Heart right ventricle (tissue), 16 donors: ENCODE results near the gene SPOCD1. TPM values are rescaled to one million over a fixed set of nuclear protein-coding genes. Genes with fewer than 3 reads are reported as not detected.

Experiments used
- ATAC-seq, 8 donors: fragments of 200-7000 bp; cut with Tn5 transposase; one replicate each; pipeline ENCODE4 v1.9.1; 2020; ENCODE audit warnings: mild to moderate bottlenecking in 8 of 8, moderate library complexity in 8 of 8, moderate number of reproducible peaks in 1 of 8
- DNase-seq, 2 donors: peaks; one replicate each; pipeline ENCODE4 v3.0.0-alpha.2; 2020
- H3K27ac ChIP-seq, 10 donors: fragments of 200-600 bp; sonication (generic) in 2 of 10; one replicate each; pipeline versions ENCODE4 v1.5.0 to v1.8.0; 2020 to 2022; ENCODE audit warnings: mild to moderate bottlenecking in 3 of 10
- H3K27me3 ChIP-seq, 7 donors: fragments of 200-600 bp; one replicate each; pipeline ENCODE4 v1.8.0; 2021 to 2022; ENCODE audit warnings: mild to moderate bottlenecking in 2 of 7
- H3K36me3 ChIP-seq, 9 donors: fragments of 200-600 bp; sonication (generic) in 1 of 9; one replicate each; pipeline versions ENCODE4 v1.5.0 to v1.8.0; 2020 to 2022; ENCODE audit warnings: mild to moderate bottlenecking in 2 of 9
- H3K4me1 ChIP-seq, 9 donors: fragments of 200-600 bp; sonication (generic) in 1 of 9; one replicate each; pipeline versions ENCODE4 v1.5.0 to v1.8.0; 2020 to 2022; ENCODE audit warnings: mild to moderate bottlenecking in 4 of 9
- H3K4me3 ChIP-seq, 10 donors: fragments of 200-600 bp; sonication (generic) in 2 of 10; one replicate each; pipeline versions ENCODE4 v1.5.0 to v1.8.0; 2020 to 2022; ENCODE audit warnings: mild to moderate bottlenecking in 7 of 10, moderate library complexity in 2 of 10
- H3K9me3 ChIP-seq, 11 donors: fragments of 200-600 bp in 10 of 11; sonication (generic) in 2 of 11; one replicate each; pipeline versions ENCODE4 v1.5.0 to v1.8.0; 2013 to 2022; ENCODE audit warnings: mild to moderate bottlenecking in 2 of 11, control low read depth in 1 of 11, moderate library complexity in 1 of 11
- CTCF ChIP-seq, 9 donors: fragments of 200-600 bp; sonication (generic) in 2 of 9; IDR thresholded peaks; one replicate each; pipeline versions ENCODE4 v1.5.0 to v1.8.0; 2021 to 2022; ENCODE audit warnings: antibody characterized with exemption in 9 of 9, mild to moderate bottlenecking in 5 of 9, moderate library complexity in 1 of 9
- WGBS, 2 donors: extraction: QIAGEN DNeasy Blood & Tissue Kit; methylation state at CpG; one replicate each; pipeline ENCODE4 v1.1.7; 2013; ENCODE audit warnings: inconsistent platforms in 1 of 2; 5-methylcytosine and 5-hydroxymethylcytosine counted together
- intact Hi-C, 10 donors: fragments of 100-400 bp; cut with DNase I; formaldehyde crosslinking; loops; one replicate each; pipeline versions ENCODE4 v1.11.1 to v1.14.2; 2022
- polyA plus RNA-seq, 2 donors: library from polyadenylated mRNA; stranded (reverse); fragments of 200-250 nt; gene quantifications; one replicate each; pipeline ENCODE4 v1.2.3, GENCODE V29; 2013
- total RNA-seq, 10 donors: library from RNA; stranded (reverse); fragmentation: NEBNext Ultra II Directional in 3 of 10; extraction: Animal tissue kit (Norgen Biotek cat#: 25700) in 3 of 10; gene quantifications; one replicate each; pipeline versions ENCODE4 v1.2.1 to v1.2.4, GENCODE V29; 2021 to 2023
- donor health status: Arrhythmogenic right ventricular cardiomyopathy.
- donor health status: ischemic (EF 13 %, LVEDD 7.1; RV severe dilation, severe dysfunction).
- donor health status: healthy with polysubstance abuse.
- donor health status: DM: no; HTN: yes; CAD: no.
- donor health status: DM: no; HTN: no; CAD: no.
- donor health status: ischemic (EF 25% LVEDD 6.9; RV normal size, moderate dysfunction).
- donor health status: ischemic (EF 25% LVEDD 5.7; RV mildly dilated, moderate dysfunction).
- donor health status: healthy.
- donor health status: DM: yes; HTN: yes; CAD: no.
- donor health status: Ischemic cardiomyopathy.
- donor health status: ischemic (EF 35%, LVEDD 5.7; RV mildly dilated, moderate dysfunction).
- donor health status: nonischemic (EF 11% LVEDD 7.7; RV severe dilation, severe dysfunction).
- donor health status: DM: yes; HTN: yes; CAD: no.
- donor health status: PGD.
- donor health status: ischemic (EF 29% LVEDD 5.4; RV normal size, mild dysfunction).
- donor health status: nonischemic (EF 23%, LVEDD 6.1; RV moderate dilation, normal function).

The SPOCD1 gene
- total and polyA plus RNA-seq, 12 donors, result 0.12 to 1.2 (median 0.41) TPM; not detected in 8

DNA sequence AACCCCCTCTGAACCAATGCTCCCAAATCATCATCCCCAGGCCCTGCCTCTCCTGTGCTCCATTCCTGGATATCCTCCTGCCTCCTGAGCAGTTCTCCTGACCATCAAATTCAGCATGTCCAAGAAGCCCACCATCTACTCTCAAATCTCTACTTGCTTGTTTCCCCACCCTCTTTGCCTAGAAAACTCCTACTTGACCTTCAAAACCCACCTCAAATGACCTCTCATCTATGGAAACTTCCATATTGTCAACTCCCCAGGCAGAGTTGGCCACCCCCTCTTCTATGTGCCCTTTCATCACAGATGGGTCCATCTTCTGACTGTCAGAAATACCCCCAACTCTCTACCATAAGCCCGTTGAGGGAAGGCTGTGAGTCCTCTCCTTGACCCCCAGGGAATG is 68.5 kb downstream of the SPOCD1 start:
- intact Hi-C loops, result loop anchor here in 3 of 10 donors (10.0 kb wide), 1 partner anchor 83 kb away; no protein-coding TSS in a partner anchor
- 79 to 80% methylated on average over 1 of the region's 1 CpG for WGBS, 2 donors
- no peak overlapping the region for H3K27ac ChIP-seq
- H3K36me3 ChIP-seq, result no peaks in the 10 kb centered on the region
- no peak for TF ChIP-seq CTCF (IDR thresholded peaks at IDR 0.05)
- DNase-seq (no peak), ATAC-seq (no peak)
- peaks cover 5 to 57% (median 29%) of the 10 kb centered on the region in 9 donors for H3K4me1 ChIP-seq
- no peak overlapping the region for H3K4me3 ChIP-seq
- H3K27me3 ChIP-seq, result no peaks in the 10 kb centered on the region
- no peaks in the 10 kb centered on the region for H3K9me3 ChIP-seq

DNA sequence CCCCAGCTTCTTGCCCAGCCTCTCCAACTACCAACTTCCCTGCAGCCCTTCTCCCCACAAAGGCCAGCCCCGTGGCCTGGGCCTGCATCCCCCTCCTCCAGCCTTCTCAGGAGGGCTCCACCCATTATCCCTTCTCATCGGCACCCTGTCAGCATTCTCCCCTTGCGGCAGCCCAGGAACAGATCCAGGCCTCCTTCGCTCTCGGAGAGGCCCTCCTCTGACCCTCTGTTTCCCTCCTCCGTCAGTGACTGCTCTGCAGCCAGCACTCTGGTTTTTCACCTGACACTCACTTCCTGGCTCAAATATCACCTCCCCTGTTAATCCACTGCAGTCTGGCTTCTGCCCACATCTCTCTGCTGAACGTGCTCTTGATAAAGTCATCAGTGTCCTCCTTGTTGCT is 69.1 kb downstream of the SPOCD1 start:
- H3K4me1 ChIP-seq, result peaks cover 5 to 51% (median 24%) of the 10 kb centered on the region in 9 donors

GRCh38 chr1:31745946-31746670 is 69.7 kb downstream of the SPOCD1 start:
- no peak overlapping the region for H3K27ac ChIP-seq
- H3K4me1 ChIP-seq, result peaks cover 4 to 45% (median 22%) of the 10 kb centered on the region in 9 donors
- no peak for DNase-seq
- TF ChIP-seq CTCF (IDR thresholded peaks at IDR 0.05), result peak in 1 of 9 donors; percentile 5
- WGBS, 2 donors, result 47 to 53% methylated on average over 15 of the region's 15 CpGs
- H3K27me3 ChIP-seq, result no peaks in the 10 kb centered on the region
- ATAC-seq, result no peak
- no peaks in the 10 kb centered on the region for H3K36me3 ChIP-seq
- no peaks in the 10 kb centered on the region for H3K9me3 ChIP-seq
- H3K4me3 ChIP-seq, result no peak overlapping the region
- intact Hi-C loops, result loop anchor here in 3 of 10 donors (10.0 kb wide), 1 partner anchor 81 kb away; no protein-coding TSS in a partner anchor

More for the DNA sequence above, 69.1 kb downstream of the SPOCD1 start:
- H3K9me3 ChIP-seq, result no peaks in the 10 kb centered on the region
- intact Hi-C loops, result loop anchor here in 3 of 10 donors (10.0 kb wide), 1 partner anchor 82 kb away; no protein-coding TSS in a partner anchor
- no peak for TF ChIP-seq CTCF (IDR thresholded peaks at IDR 0.05)
- no peak overlapping the region for H3K27ac ChIP-seq
- H3K36me3 ChIP-seq, result no peaks in the 10 kb centered on the region
- H3K4me3 ChIP-seq, result no peak overlapping the region
- WGBS, 2 donors, result 42 to 43% methylated on average over 7 of the region's 7 CpGs
- no peak for DNase-seq
- no peaks in the 10 kb centered on the region for H3K27me3 ChIP-seq
- peak in 1 of 8 donors; percentile 36 for ATAC-seq

GRCh38 chr1:31745096-31745945 is 70.5 kb downstream of the SPOCD1 start:
- peak; percentile 59 to 61 for DNase-seq
- Histone ChIP-seq H3K27ac (no peak overlapping the region), H3K9me3 (no peaks in the 10 kb centered on the region), H3K36me3 (no peaks in the 10 kb centered on the region), H3K4me1 (peaks cover 0 to 37% (median 14%) of the 10 kb centered on the region in 9 donors), H3K27me3 (no peaks in the 10 kb centered on the region), H3K4me3 (no peak overlapping the region)
- 43 to 50% methylated on average over 4 of the region's 4 CpGs for WGBS, 2 donors
- intact Hi-C loops, result loop anchor here in 3 of 10 donors (10.0 kb wide), 1 partner anchor 81 kb away; no protein-coding TSS in a partner anchor
- peak; percentile 24 to 81 (median 76) for TF ChIP-seq CTCF (IDR thresholded peaks at IDR 0.05)
- ATAC-seq, result peak; percentile 48 to 84 (median 74)
